ENCODE data around the gene RAMACL. TPM values are rescaled to one million over a fixed set of nuclear protein-coding genes. Genes with fewer than 3 reads are reported as not detected.

The RAMACL gene
- total RNA-seq, 2 donors from 2014 or later, result 4.6 to 4.7 TPM

GRCh38 chr6:166533205-166533824, 53.2 kb downstream of the RAMACL start:
- no peaks in the 10 kb centered on the region for H3K27me3 ChIP-seq (replicated peaks; ENCODE audit: insufficient read depth)
- no peak for ATAC-seq (ENCODE audit: insufficient number of reproducible peaks, low FRiP score, low read depth)
- H3K36me3 ChIP-seq, result peaks cover 5% of the 10 kb centered on the region
- H3K4me1 ChIP-seq (ENCODE audit: control insufficient read depth in 1 of 2, low read depth in 2 of 2), result no peaks in the 10 kb centered on the region
- no peak overlapping the region for H3K4me3 ChIP-seq
- H3K9me3 ChIP-seq, result no peaks in the 10 kb centered on the region
- TF ChIP-seq CTCF (IDR thresholded peaks at IDR 0.05), result no peak
- DNase-seq (ENCODE audit: low spot score), result no peak
- no peak overlapping the region for H3K27ac ChIP-seq

Other genes with a start within 250 kb of the RAMACL start
- gene SFT2D1, start 244.1 kb downstream of the RAMACL start, total RNA-seq, result 10 to 100 TPM; 23.3 to 27.9 TPM
- 10 to 100 TPM; 43.8 to 56.0 TPM for gene MPC1, start 203.7 kb downstream of the RAMACL start, total RNA-seq
- gene RPS6KA2, start 40.6 kb upstream of the RAMACL start, total RNA-seq, result 10 to 100 TPM; 59.5 to 75.4 TPM

Measured in thoracic aorta (tissue), 2 donors.